Stimulated activated naive CD4-positive, alpha-beta T cell treated with Interleukin-2 at 50 U/mL for 16 hours (primary cell): ENCODE results near the gene RAB15.

Experiments used
- DNase-seq: peaks from one replicate; lab custom pipeline; 2025; lab: John Stamatoyannopoulos, UW

The RAB15 gene

GRCh38 chr14:64990296-64990695 is 18.2 kb upstream of the RAB15 start:
- DNase-seq, result no peak

- DNase-seq, result no peak
These were observed 15.3 kb upstream of the RAB15 start for GRCh38 chr14:64987438-64987767.

- DNase-seq, result peak; percentile 91
These were observed 14.7 kb upstream of the RAB15 start, which contains the start of gene FNTB for GRCh38 chr14:64986648-64987437. Gene FNTB (plus strand): TSS chr14:64986895. CDS start chr14:64986954, 59 bp downstream.

- DNase-seq, result no peak
These were observed 11.5 kb upstream of the RAB15 start for GRCh38 chr14:64983439-64984310.

- no peak for DNase-seq
These were observed 7.4 kb upstream of the RAB15 start for GRCh38 chr14:64979336-64980074.

GRCh38 chr14:64974563-64974962 is 2.4 kb upstream of the RAB15 start:
- DNase-seq, result no peak

GRCh38 chr14:64973826-64974225 is 1.7 kb upstream of the RAB15 start:
- no peak for DNase-seq

- no peak for DNase-seq
These were observed 898 bp upstream of the RAB15 start for GRCh38 chr14:64973026-64973442.

GRCh38 chr14:64971491-64971942 is 619 bp downstream of the RAB15 start:
- no peak for DNase-seq

GRCh38 chr14:64970776-64971477 is 1.2 kb downstream of the RAB15 start:
- DNase-seq, result no peak

- DNase-seq, result no peak
These were observed 2.1 kb downstream of the RAB15 start for GRCh38 chr14:64970041-64970440.

- no peak for DNase-seq
These were observed 3.5 kb downstream of the RAB15 start for GRCh38 chr14:64968651-64969050.

GRCh38 chr14:64968167-64968566 is 4.0 kb downstream of the RAB15 start:
- no peak for DNase-seq

- DNase-seq, result no peak
These were observed 5.2 kb downstream of the RAB15 start for GRCh38 chr14:64966976-64967375.

GRCh38 chr14:64965356-64966000 is 6.7 kb downstream of the RAB15 start:
- no peak for DNase-seq

- no peak for DNase-seq
These were observed 8.5 kb downstream of the RAB15 start for GRCh38 chr14:64963611-64964010.

- no peak for DNase-seq
These were observed 11.3 kb downstream of the RAB15 start for GRCh38 chr14:64960762-64961276.

- no peak for DNase-seq
These were observed 13.4 kb downstream of the RAB15 start for GRCh38 chr14:64958743-64959142.

GRCh38 chr14:64958201-64958600 is 13.9 kb downstream of the RAB15 start:
- no peak for DNase-seq

GRCh38 chr14:64956697-64957406 is 15.3 kb downstream of the RAB15 start:
- DNase-seq, result no peak
